Measurements from ENCODE around the gene CKS2.

CKS2 gene

DNA sequence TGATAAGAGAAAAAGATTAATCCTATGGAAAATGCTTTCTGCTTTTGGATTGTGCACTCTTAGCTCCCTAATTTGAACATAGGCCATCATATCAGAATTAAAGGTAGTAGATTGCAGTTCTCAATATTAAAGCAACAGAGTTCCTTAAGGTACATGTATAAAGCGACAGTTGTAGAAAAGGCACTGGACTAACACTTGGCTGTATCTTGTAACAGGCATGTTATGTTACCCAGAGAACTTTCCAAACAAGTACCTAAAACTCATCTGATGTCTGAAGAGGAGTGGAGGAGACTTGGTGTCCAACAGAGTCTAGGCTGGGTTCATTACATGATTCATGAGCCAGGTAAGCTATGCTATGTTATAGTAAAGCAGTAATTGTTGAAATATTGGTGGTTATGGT, 4.0 kb downstream of the CKS2 start:
- H3K4me3 ChIP-seq (ENCODE audit: low read depth, low read length) = no peak overlapping the region; the same call in 1 of the 2 replicates
- H3K27me3 ChIP-seq (ENCODE audit: insufficient read depth, low read depth, severe bottlenecking) = no peaks in the 10 kb centered on the region
- no peaks in the 10 kb centered on the region for H3K9me3 ChIP-seq (ENCODE audit: severe bottlenecking)
- TF ChIP-seq, protein P1, sequence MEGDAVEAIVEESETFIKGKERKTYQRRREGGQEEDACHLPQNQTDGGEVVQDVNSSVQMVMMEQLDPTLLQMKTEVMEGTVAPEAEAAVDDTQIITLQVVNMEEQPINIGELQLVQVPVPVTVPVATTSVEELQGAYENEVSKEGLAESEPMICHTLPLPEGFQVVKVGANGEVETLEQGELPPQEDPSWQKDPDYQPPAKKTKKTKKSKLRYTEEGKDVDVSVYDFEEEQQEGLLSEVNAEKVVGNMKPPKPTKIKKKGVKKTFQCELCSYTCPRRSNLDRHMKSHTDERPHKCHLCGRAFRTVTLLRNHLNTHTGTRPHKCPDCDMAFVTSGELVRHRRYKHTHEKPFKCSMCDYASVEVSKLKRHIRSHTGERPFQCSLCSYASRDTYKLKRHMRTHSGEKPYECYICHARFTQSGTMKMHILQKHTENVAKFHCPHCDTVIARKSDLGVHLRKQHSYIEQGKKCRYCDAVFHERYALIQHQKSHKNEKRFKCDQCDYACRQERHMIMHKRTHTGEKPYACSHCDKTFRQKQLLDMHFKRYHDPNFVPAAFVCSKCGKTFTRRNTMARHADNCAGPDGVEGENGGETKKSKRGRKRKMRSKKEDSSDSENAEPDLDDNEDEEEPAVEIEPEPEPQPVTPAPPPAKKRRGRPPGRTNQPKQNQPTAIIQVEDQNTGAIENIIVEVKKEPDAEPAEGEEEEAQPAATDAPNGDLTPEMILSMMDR (IDR thresholded peaks at IDR 0.05; ENCODE audit: low read depth, low read length) = no peak
- H3K36me3 ChIP-seq = peaks cover 64% of the 10 kb centered on the region
- DNase-seq = no peak
- peak overlapping the region; percentile 7; the same call in 1 of the 2 replicates for H3K27ac ChIP-seq

- DNase-seq = no peak
- no peaks in the 10 kb centered on the region for H3K27me3 ChIP-seq (ENCODE audit: insufficient read depth, low read depth, severe bottlenecking)
- no peaks in the 10 kb centered on the region for H3K9me3 ChIP-seq (ENCODE audit: severe bottlenecking)
- H3K4me3 ChIP-seq (ENCODE audit: low read depth, low read length) = no peak overlapping the region
- TF ChIP-seq, protein P1 (IDR thresholded peaks at IDR 0.05; ENCODE audit: low read depth, low read length) = no peak
- peaks cover 64% of the 10 kb centered on the region for H3K36me3 ChIP-seq
- no peak overlapping the region for H3K27ac ChIP-seq
Measured at GRCh38 chr9:89315482-89315881, 4.5 kb downstream of the CKS2 start.

- H3K9me3 ChIP-seq (ENCODE audit: severe bottlenecking) = no peaks in the 10 kb centered on the region
- peak overlapping the region; percentile 99 for H3K27ac ChIP-seq
- peaks cover 57% of the 10 kb centered on the region for H3K36me3 ChIP-seq
- no peak for DNase-seq
- TF ChIP-seq, protein P1 (IDR thresholded peaks at IDR 0.05; ENCODE audit: low read depth, low read length) = no peak
- no peak overlapping the region for H3K4me3 ChIP-seq (ENCODE audit: low read depth, low read length)
- no peaks in the 10 kb centered on the region for H3K27me3 ChIP-seq (ENCODE audit: insufficient read depth, low read depth, severe bottlenecking)
Measured at GRCh38 chr9:89317282-89317681, 6.3 kb downstream of the CKS2 start.

DNA sequence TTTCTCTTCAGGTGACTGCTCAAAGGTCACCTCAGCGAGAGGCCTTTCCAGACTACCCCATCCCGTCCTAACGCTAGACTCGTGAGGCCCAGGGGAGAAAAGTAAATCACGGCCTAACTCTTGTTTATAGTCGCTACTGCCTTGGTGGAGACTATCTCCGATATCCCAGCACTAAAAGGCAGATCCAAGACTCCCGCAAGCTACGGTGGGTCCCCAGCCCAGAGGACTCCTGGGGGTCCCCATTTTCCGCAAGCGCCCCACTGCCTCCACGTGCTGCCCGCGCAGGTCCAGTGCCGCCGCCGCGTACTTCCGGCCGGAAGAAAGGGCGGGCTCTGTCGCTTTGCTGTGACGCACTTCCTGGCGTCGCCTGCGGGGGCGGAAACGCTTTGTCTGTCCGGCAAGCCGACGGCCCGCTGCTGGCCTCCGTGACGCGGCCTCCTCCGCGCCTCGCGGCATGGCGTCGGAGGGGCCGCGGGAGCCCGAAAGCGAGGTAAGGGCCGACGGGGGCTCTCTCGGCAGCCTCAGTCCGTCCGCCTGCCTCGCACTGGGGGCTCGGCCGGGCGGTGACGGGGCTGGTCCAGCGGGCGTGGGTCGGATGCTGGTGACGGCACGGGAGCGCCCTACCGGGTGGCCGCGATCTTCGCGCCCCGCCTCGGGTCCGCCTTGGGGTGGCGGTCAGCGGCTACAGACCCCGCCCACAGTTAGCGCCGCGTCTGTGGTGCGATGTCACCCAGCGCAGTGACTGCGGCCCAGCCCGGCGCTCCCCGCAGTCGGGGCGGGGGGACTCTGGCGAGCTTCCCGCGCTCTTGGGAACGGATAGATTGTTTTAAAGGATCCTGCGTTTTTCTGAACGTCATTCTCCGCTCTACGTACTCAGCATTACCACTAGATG, 7.4 kb downstream of the CKS2 start, which contains the start of gene SECISBP2:
SECISBP2 (plus strand) TSS at position 378 of the 892 bp plus-strand sequence; CDS start at position 455, 77 bp downstream.
- TF ChIP-seq, protein P1 (IDR thresholded peaks at IDR 0.05; ENCODE audit: low read depth, low read length) = peak; percentile 54
- Histone ChIP-seq H3K27ac (peak within 1 kb of the TSS; percentile 99), H3K27me3 (ENCODE audit: insufficient read depth, low read depth, severe bottlenecking) (no peaks in the 10 kb centered on the region), H3K9me3 (ENCODE audit: severe bottlenecking) (no peaks in the 10 kb centered on the region), H3K36me3 (peaks cover 46% of the 10 kb centered on the region), H3K4me3 (ENCODE audit: low read depth, low read length) (peak within 1 kb of the TSS; percentile 80)
- DNase-seq = peak; percentile 95

- H3K4me3 ChIP-seq (ENCODE audit: low read depth, low read length) = peak overlapping the region; percentile 80
- DNase-seq = no peak
- H3K27me3 ChIP-seq (ENCODE audit: insufficient read depth, low read depth, severe bottlenecking) = no peaks in the 10 kb centered on the region
- H3K9me3 ChIP-seq (ENCODE audit: severe bottlenecking) = no peaks in the 10 kb centered on the region
- H3K36me3 ChIP-seq = peaks cover 37% of the 10 kb centered on the region
- TF ChIP-seq, protein P1 (IDR thresholded peaks at IDR 0.05; ENCODE audit: low read depth, low read length) = no peak
- H3K27ac ChIP-seq = peak overlapping the region; percentile 99
Measured at GRCh38 chr9:89319015-89319905, 8.3 kb downstream of the CKS2 start.

Data from WERI-Rb-1 (cell line).